Keratinocyte (primary cell): Measurements from ENCODE around the gene CBFA2T3. TPM values are rescaled to one million over a fixed set of nuclear protein-coding genes. Genes with fewer than 3 reads are reported as not detected.

ENCODE experiments used
- DNase-seq: peaks from one replicate; pipeline ENCODE4 v3.0.0-alpha.2; 2011; ENCODE audit warnings: low read depth, missing footprints, low spot score
- FAIRE-seq: peaks from 2 replicates; lab custom pipeline; 2011; peaks lifted over from hg19 to GRCh38; lab: Jason Lieb, UNC
- H2AFZ ChIP-seq: 2 replicates; pipeline ENCODE4 v1.6.0; 2012; ENCODE audit warnings: low read length, control low read depth, inconsistent platforms; ENCODE audit not compliant: control insufficient read depth
- H3K27ac ChIP-seq: 2 replicates; pipeline ENCODE4 v1.5.1; 2011; ENCODE audit warnings: low read length; ENCODE audit not compliant: control insufficient read depth, insufficient read depth
- H3K27me3 ChIP-seq: 3 replicates; pipeline ENCODE4 v1.6.0; 2011; ENCODE audit warnings: low read length; ENCODE audit not compliant: control insufficient read depth, insufficient read depth; ENCODE audit errors: extremely low read depth
- H3K36me3 ChIP-seq, 2 experiments: 2 replicates in 1 of 2; 3 replicates in 1 of 2; pipeline ENCODE4 v1.5.1; 2011; ENCODE audit warnings: low read length in 2 of 2, mild to moderate bottlenecking in 1 of 2; ENCODE audit not compliant: control insufficient read depth in 2 of 2, insufficient read depth in 2 of 2; ENCODE audit errors: extremely low read depth in 1 of 2
- H3K4me1 ChIP-seq: 3 replicates; pipeline ENCODE4 v1.5.1; 2011; ENCODE audit warnings: low read length; ENCODE audit not compliant: control insufficient read depth, insufficient read depth; ENCODE audit errors: extremely low read depth
- H3K4me2 ChIP-seq: 3 replicates; pipeline ENCODE4 v1.6.0; 2011; ENCODE audit warnings: low read depth, low read length; ENCODE audit not compliant: control insufficient read depth, insufficient read depth; ENCODE audit errors: extremely low read depth
- H3K4me3 ChIP-seq, 3 experiments: fragments of 200-600 bp in 1 of 3; sonication (generic) in 1 of 3; 2 replicates in 2 of 3; 3 replicates in 1 of 3; pipeline ENCODE4 v1.5.1; 2011 to 2016; ENCODE audit warnings: low read length in 3 of 3, mild to moderate bottlenecking in 3 of 3, control low read depth in 2 of 3, inconsistent platforms in 1 of 3, low read depth in 1 of 3, mixed read lengths in 1 of 3, mixed run types in 1 of 3, moderate library complexity in 1 of 3; ENCODE audit not compliant: control insufficient read depth in 2 of 3, insufficient read depth in 2 of 3; ENCODE audit errors: extremely low read depth in 1 of 3
- H3K79me2 ChIP-seq: 2 replicates; pipeline ENCODE4 v1.6.0; 2012; ENCODE audit warnings: low read length; ENCODE audit not compliant: control insufficient read depth, insufficient read depth
- H3K9ac ChIP-seq: 3 replicates; pipeline ENCODE4 v1.6.0; 2011; ENCODE audit warnings: low read length; ENCODE audit not compliant: control insufficient read depth, insufficient read depth; ENCODE audit errors: extremely low read depth
- H3K9me1 ChIP-seq: 3 replicates; pipeline ENCODE4 v1.6.0; 2011; ENCODE audit warnings: low read length; ENCODE audit not compliant: control insufficient read depth, insufficient read depth; ENCODE audit errors: extremely low read depth
- H3K9me3 ChIP-seq: 2 replicates; pipeline ENCODE4 v1.5.1; 2012; ENCODE audit warnings: low read depth, low read length; ENCODE audit not compliant: control insufficient read depth
- H4K20me1 ChIP-seq: 3 replicates; pipeline ENCODE4 v1.6.0; 2011; ENCODE audit warnings: low read length; ENCODE audit not compliant: control insufficient read depth, insufficient read depth; ENCODE audit errors: extremely low read depth
- CTCF ChIP-seq, 3 experiments: IDR thresholded peaks in 1 of 3; conservative IDR thresholded peaks in 1 of 3; optimal IDR thresholded peaks in 1 of 3; 2 replicates in 2 of 3; 3 replicates in 1 of 3; pipeline versions ENCODE3 to v1.5.1; 2011; ENCODE audit warnings: low read length in 3 of 3, mild to moderate bottlenecking in 3 of 3, moderate library complexity in 2 of 3, control low read depth in 1 of 3, inconsistent platforms in 1 of 3; ENCODE audit not compliant: insufficient read depth in 2 of 3; ENCODE audit errors: extremely low read depth in 1 of 3
- EZH2 ChIP-seq: IDR thresholded peaks from one replicate; pipeline ENCODE4 v1.6.1; 2012; ENCODE audit warnings: inconsistent platforms, mild to moderate bottlenecking, low read length, moderate library complexity
- dilution Hi-C: fragments of 300-500 bp; cut with MboI; formaldehyde crosslinking; loops from one replicate; pipeline ENCODE4 v1.7.0; 2020; ENCODE audit warnings: low sequenced_read_pairs; ENCODE audit not compliant: extremely low pct_ligation_motif_present
- polyA plus RNA-seq, 5 experiments: library from polyadenylated mRNA; depleted of rRNA in 3 of 5; stranded (reverse) in 3 of 5; stranded (forward) in 1 of 5; unstranded in 1 of 5; fragments of >200 nt; gene quantifications; 1 replicate in 1 of 5; 2 replicates in 3 of 5; 3 replicates in 1 of 5; pipeline versions ENCODE4 v1.2.1 to v1.2.3, GENCODE V29; 2011 to 2012; ENCODE audit warnings: missing spikeins in 2 of 5, low read depth in 1 of 5, low replicate concordance in 1 of 5

Gene CBFA2T3
- polyA plus RNA-seq, 1 donor (not counting 4 experiments of a cell fraction or from before 2014, with no cell fraction given): 0.08 TPM

GRCh38 chr16:88834670-88835069 lies 142.3 kb downstream of the CBFA2T3 start:
- no peaks in the 10 kb centered on the region for H4K20me1 ChIP-seq
- no peak overlapping the region for H3K9ac ChIP-seq
- no peaks in the 10 kb centered on the region for H3K9me1 ChIP-seq
- H3K27me3 ChIP-seq: no peaks in the 10 kb centered on the region
- dilution Hi-C loops: no loop called here
- H3K4me1 ChIP-seq: no peaks in the 10 kb centered on the region
- no peak overlapping the region for H2AFZ ChIP-seq
- peaks cover 0 to 13% of the 10 kb centered on the region in 2 experiments for H3K36me3 ChIP-seq
- TF ChIP-seq CTCF (optimal IDR thresholded peaks at IDR 0.05 in 1 of 3, IDR thresholded peaks at IDR 0.05 in 1 of 3, conservative IDR thresholded peaks at IDR 0.05 in 1 of 3; ENCODE audit: extremely low read depth in 1 of 3, insufficient read depth in 2 of 3, low read length in 3 of 3) (no peak), EZH2 (no peak)
- no peak overlapping the region for H3K27ac ChIP-seq
- no peak for FAIRE-seq
- H3K9me3 ChIP-seq: no peaks in the 10 kb centered on the region
- no peak overlapping the region for H3K4me3 ChIP-seq
- DNase-seq: no peak
- no peak overlapping the region for H3K4me2 ChIP-seq
- H3K79me2 ChIP-seq: no peaks in the 10 kb centered on the region

GRCh38 chr16:88833086-88833485 lies 143.9 kb downstream of the CBFA2T3 start:
- no peak for DNase-seq
- TF ChIP-seq CTCF (optimal IDR thresholded peaks at IDR 0.05 in 1 of 3, IDR thresholded peaks at IDR 0.05 in 1 of 3, conservative IDR thresholded peaks at IDR 0.05 in 1 of 3; ENCODE audit: extremely low read depth in 1 of 3, insufficient read depth in 2 of 3, low read length in 3 of 3) (no peak), EZH2 (no peak)
- Histone ChIP-seq H3K79me2 (no peaks in the 10 kb centered on the region), H3K4me1 (no peaks in the 10 kb centered on the region), H3K9me1 (no peaks in the 10 kb centered on the region), H3K27me3 (no peaks in the 10 kb centered on the region), H3K9ac (no peak overlapping the region), H3K4me3 (no peak overlapping the region), H3K9me3 (no peaks in the 10 kb centered on the region), H2AFZ (no peak overlapping the region), H3K27ac (no peak overlapping the region), H3K4me2 (no peak overlapping the region), H4K20me1 (no peaks in the 10 kb centered on the region), H3K36me3 (peaks cover 0 to 8% of the 10 kb centered on the region in 2 experiments)
- dilution Hi-C loops: no loop called here
- no peak for FAIRE-seq
